Activated CD8-positive, alpha-beta T cell treated with anti-CD3 and anti-CD28 coated beads for 36 hours (primary cell): ENCODE results near the gene MAVS. TPM values are rescaled to one million over a fixed set of nuclear protein-coding genes. Genes with fewer than 3 reads are reported as not detected.

Experiments
- ATAC-seq: fragments of 200-7000 bp; cut with Tn5 transposase; one replicate; pipeline ENCODE4 v1.10.0; 2021; ENCODE audit warnings: mild to moderate bottlenecking, moderate library complexity
- CTCF ChIA-PET: fragments of 350-600 bp; sonication (Branson Sonifier 250); formaldehyde crosslinking; loops from one replicate; lab custom pipeline; 2021; ENCODE audit warnings: antibody characterized with exemption; lab: Charles Lee
- POLR2A ChIA-PET: fragments of 350-600 bp; sonication (Branson Sonifier 250); formaldehyde crosslinking; loops from one replicate; lab custom pipeline; 2021; ENCODE audit warnings: antibody characterized with exemption; lab: Charles Lee
- DNase-seq: peaks from one replicate; pipeline ENCODE4 v3.0.0-alpha.2; 2020
- H3K27ac Mint-ChIP-seq: one replicate; pipeline ENCODE4 v1.8.0; 2021; ENCODE audit warnings: mild to moderate bottlenecking, mixed read lengths
- H3K27me3 Mint-ChIP-seq: one replicate; pipeline ENCODE4 v1.8.0; 2021; ENCODE audit warnings: mixed read lengths
- H3K36me3 Mint-ChIP-seq: one replicate; pipeline ENCODE4 v1.8.0; 2021; ENCODE audit warnings: low read depth, mixed read lengths
- H3K4me1 Mint-ChIP-seq: one replicate; pipeline ENCODE4 v1.8.0; 2021; ENCODE audit warnings: low read depth, mixed read lengths
- H3K4me3 Mint-ChIP-seq: one replicate; pipeline ENCODE4 v1.8.0; 2021; ENCODE audit warnings: mild to moderate bottlenecking, moderate library complexity, mixed read lengths
- H3K9me3 Mint-ChIP-seq: one replicate; pipeline ENCODE4 v1.8.0; 2021; ENCODE audit warnings: mixed read lengths
- CTCF ChIP-seq: fragments of 200-600 bp; IDR thresholded peaks from one replicate; pipeline ENCODE4 v1.8.0; 2022; ENCODE audit warnings: antibody characterized with exemption, mild to moderate bottlenecking
- intact Hi-C: fragments of 100-400 bp; cut with micrococcal nuclease; formaldehyde crosslinking; loops from one replicate; pipeline ENCODE4 v1.10.0; 2022
- total RNA-seq, 2 experiments: library from RNA; stranded (reverse); gene quantifications; one replicate each; pipeline ENCODE4 v1.2.3, GENCODE V29; 2021

The MAVS gene
- total RNA-seq, 2 experiments from 2014 or later, result 17.0 to 17.5 TPM

- CTCF ChIA-PET, result interaction anchor here (0.6 kb wide), 1 partner anchor 14 kb away, joined by 3 read pairs; no protein-coding TSS in a partner anchor
- H3K4me3 Mint-ChIP-seq, result no peak overlapping the region
- POLR2A ChIA-PET, result no interaction called here
These were observed 44.0 kb upstream of the MAVS start for GRCh38 chr20:3802524-3803239.

GRCh38 chr20:3803289-3803688 lies 43.3 kb upstream of the MAVS start:
- H3K27me3 Mint-ChIP-seq, result no peaks in the 10 kb centered on the region
- no peak for ATAC-seq
- intact Hi-C loops, result no loop called here
- peaks cover 62% of the 10 kb centered on the region for H3K4me1 Mint-ChIP-seq
- H3K9me3 Mint-ChIP-seq, result no peaks in the 10 kb centered on the region
- ChIA-PET POLR2A (interaction anchor here (0.6 to 1.1 kb wide), 2 partner anchors 9 to 933 kb away, joined by 3 to 4 read pairs; no protein-coding TSS in a partner anchor), CTCF (no interaction called here)
- TF ChIP-seq CTCF, result no peak
- peak overlapping the region; percentile 4 for H3K27ac Mint-ChIP-seq
- no peak for DNase-seq
- H3K4me3 Mint-ChIP-seq, result no peak overlapping the region
- peaks cover 67% of the 10 kb centered on the region for H3K36me3 Mint-ChIP-seq

More at GRCh38 chr20:3802524-3803239, 44.0 kb upstream of the MAVS start:
- H3K27me3 Mint-ChIP-seq, result no peaks in the 10 kb centered on the region
- H3K36me3 Mint-ChIP-seq, result peaks cover 72% of the 10 kb centered on the region
- no peaks in the 10 kb centered on the region for H3K9me3 Mint-ChIP-seq
- peak overlapping the region; percentile 39 for H3K27ac Mint-ChIP-seq
- intact Hi-C loops, result no loop called here
- ATAC-seq, result no peak
- DNase-seq, result no peak
- TF ChIP-seq CTCF, result no peak
- peaks cover 63% of the 10 kb centered on the region for H3K4me1 Mint-ChIP-seq

- POLR2A ChIA-PET, result interaction anchor here (0.6 to 1.1 kb wide), 2 partner anchors 8 to 933 kb away, joined by 3 to 4 read pairs; no protein-coding TSS in a partner anchor
- peak overlapping the region; percentile 65 for H3K27ac Mint-ChIP-seq
- peaks cover 58% of the 10 kb centered on the region for H3K4me1 Mint-ChIP-seq
- DNase-seq, result no peak
- intact Hi-C loops, result no loop called here
- no peak for TF ChIP-seq CTCF
- no peak for ATAC-seq
- H3K4me3 Mint-ChIP-seq, result no peak overlapping the region
- H3K9me3 Mint-ChIP-seq, result no peaks in the 10 kb centered on the region
- no peaks in the 10 kb centered on the region for H3K27me3 Mint-ChIP-seq
- CTCF ChIA-PET, result no interaction called here
- peaks cover 61% of the 10 kb centered on the region for H3K36me3 Mint-ChIP-seq
These were observed 42.8 kb upstream of the MAVS start for GRCh38 chr20:3803854-3804253.

GRCh38 chr20:3804254-3804751 lies 42.3 kb upstream of the MAVS start:
- no peak for DNase-seq
- peaks cover 57% of the 10 kb centered on the region for H3K36me3 Mint-ChIP-seq
- H3K4me1 Mint-ChIP-seq, result peaks cover 54% of the 10 kb centered on the region
- H3K27ac Mint-ChIP-seq, result peak overlapping the region; percentile 65
- H3K9me3 Mint-ChIP-seq, result no peaks in the 10 kb centered on the region
- TF ChIP-seq CTCF, result no peak
- no peaks in the 10 kb centered on the region for H3K27me3 Mint-ChIP-seq
- H3K4me3 Mint-ChIP-seq, result no peak overlapping the region
- CTCF ChIA-PET, result no interaction called here
- ATAC-seq, result no peak
- POLR2A ChIA-PET, result interaction anchor here (0.9 to 1.1 kb wide), 3 partner anchors 8 to 11 kb away, joined by 3 to 4 read pairs (median 4); no protein-coding TSS in a partner anchor
- intact Hi-C loops, result no loop called here

- Mint-ChIP-seq H3K9me3 (no peaks in the 10 kb centered on the region), H3K36me3 (peaks cover 54% of the 10 kb centered on the region), H3K4me3 (no peak overlapping the region), H3K27me3 (no peaks in the 10 kb centered on the region), H3K4me1 (peaks cover 49% of the 10 kb centered on the region), H3K27ac (peak overlapping the region; percentile 26)
- DNase-seq (no peak), ATAC-seq (no peak)
- POLR2A ChIA-PET, result interaction anchor here (0.9 kb wide), 2 partner anchors 9 to 10 kb away, joined by 3 to 4 read pairs; no protein-coding TSS in a partner anchor
- intact Hi-C loops, result no loop called here
- CTCF ChIA-PET, result no interaction called here
- no peak for TF ChIP-seq CTCF
These were observed 41.9 kb upstream of the MAVS start for GRCh38 chr20:3804781-3805180.
